ENCODE measurements around the gene SAXO1.

DNA sequence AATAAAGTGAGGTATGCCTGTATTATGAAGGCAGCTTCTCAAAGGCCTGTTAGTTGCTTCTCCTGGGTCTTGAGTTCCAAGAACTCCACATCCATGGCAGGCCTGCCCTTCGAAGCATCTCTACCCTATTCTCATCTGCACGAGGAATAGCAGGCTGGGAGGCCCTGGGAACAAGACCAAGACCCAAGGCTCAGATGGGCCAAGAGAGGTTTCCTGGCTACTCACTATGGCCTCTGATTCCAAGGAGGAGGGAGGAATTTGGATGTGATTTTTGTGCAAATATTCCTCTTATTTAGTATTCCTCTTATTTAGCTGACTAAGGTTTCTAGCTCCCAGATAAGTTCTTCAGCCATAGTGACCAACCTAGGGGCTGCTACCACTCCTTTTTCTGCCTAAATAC, 151.3 kb downstream of the SAXO1 start:
- TF ChIP-seq, protein P1, sequence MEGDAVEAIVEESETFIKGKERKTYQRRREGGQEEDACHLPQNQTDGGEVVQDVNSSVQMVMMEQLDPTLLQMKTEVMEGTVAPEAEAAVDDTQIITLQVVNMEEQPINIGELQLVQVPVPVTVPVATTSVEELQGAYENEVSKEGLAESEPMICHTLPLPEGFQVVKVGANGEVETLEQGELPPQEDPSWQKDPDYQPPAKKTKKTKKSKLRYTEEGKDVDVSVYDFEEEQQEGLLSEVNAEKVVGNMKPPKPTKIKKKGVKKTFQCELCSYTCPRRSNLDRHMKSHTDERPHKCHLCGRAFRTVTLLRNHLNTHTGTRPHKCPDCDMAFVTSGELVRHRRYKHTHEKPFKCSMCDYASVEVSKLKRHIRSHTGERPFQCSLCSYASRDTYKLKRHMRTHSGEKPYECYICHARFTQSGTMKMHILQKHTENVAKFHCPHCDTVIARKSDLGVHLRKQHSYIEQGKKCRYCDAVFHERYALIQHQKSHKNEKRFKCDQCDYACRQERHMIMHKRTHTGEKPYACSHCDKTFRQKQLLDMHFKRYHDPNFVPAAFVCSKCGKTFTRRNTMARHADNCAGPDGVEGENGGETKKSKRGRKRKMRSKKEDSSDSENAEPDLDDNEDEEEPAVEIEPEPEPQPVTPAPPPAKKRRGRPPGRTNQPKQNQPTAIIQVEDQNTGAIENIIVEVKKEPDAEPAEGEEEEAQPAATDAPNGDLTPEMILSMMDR (IDR thresholded peaks at IDR 0.05) = no peak
- TF ChIP-seq EP300 (IDR thresholded peaks at IDR 0.05) (no peak), POLR2AphosphoS5 (IDR thresholded peaks at IDR 0.05) (no peak)

Measured in gastroesophageal sphincter (tissue), 3 donors.